Uterus (tissue), 4 donors: ENCODE results near the gene KRTAP10-9. TPM values are rescaled to one million over a fixed set of nuclear protein-coding genes. Genes with fewer than 3 reads are reported as not detected.
"Not testable (repeated sequence)": the region's sequence is repeated elsewhere in the genome, so short reads cannot be mapped to it uniquely, and the experiment has no call there.

Experiments used
- DNase-seq, 2 donors: peaks; one replicate each; pipeline ENCODE4 v3.0.0-alpha.2; 2019 to 2020
- H3K27ac ChIP-seq, 2 donors: fragments of 200-600 bp; sonication (generic); 1 replicate in 1 of 2; 2 replicates in 1 of 2; pipeline ENCODE4 v1.5.1; 2016 to 2018
- H3K27me3 ChIP-seq, 2 donors: fragments of 200-600 bp; sonication (generic); one replicate each; pipeline ENCODE4 v1.5.1; 2018 to 2019; ENCODE audit warnings: control low read depth in 1 of 2
- H3K36me3 ChIP-seq, 2 donors: fragments of 200-600 bp; sonication (generic); one replicate each; pipeline ENCODE4 v1.5.1; 2019; ENCODE audit warnings: control low read depth in 1 of 2
- H3K4me1 ChIP-seq, 2 donors: fragments of 200-600 bp; sonication (generic); one replicate each; pipeline ENCODE4 v1.5.1; 2018 to 2019; ENCODE audit warnings: control low read depth in 1 of 2
- H3K4me3 ChIP-seq, 2 donors: fragments of 200-600 bp; sonication (generic); 1 replicate in 1 of 2; 2 replicates in 1 of 2; pipeline ENCODE4 v1.5.1; 2018 to 2019; ENCODE audit warnings: mild to moderate bottlenecking in 1 of 2
- H3K9me3 ChIP-seq, 2 donors: fragments of 200-600 bp; sonication (generic); one replicate each; pipeline ENCODE4 v1.5.1; 2019; ENCODE audit warnings: control low read depth in 1 of 2
- CTCF ChIP-seq, 4 experiments: fragments of 200-600 bp in 2 of 4; fragments of 450-650 bp in 2 of 4; sonication (generic) in 2 of 4; IDR thresholded peaks; one replicate each; pipeline ENCODE4 v1.5.1; 2016 to 2019; ENCODE audit warnings: antibody characterized with exemption in 4 of 4, mild to moderate bottlenecking in 2 of 4, moderate library complexity in 1 of 4
- POLR2A ChIP-seq, 2 donors: fragments of 450-650 bp; IDR thresholded peaks; one replicate each; pipeline ENCODE4 v1.6.1; 2016; ENCODE audit warnings: antibody characterized with exemption in 2 of 2, mild to moderate bottlenecking in 1 of 2, moderate library complexity in 1 of 2
- intact Hi-C: fragments of 100-400 bp; cut with DNase I; formaldehyde crosslinking; loops from one replicate; pipeline ENCODE4 v1.15.1; 2023; ENCODE audit warnings: low total_unique reads
- total RNA-seq, 4 donors: library from RNA; depleted of rRNA in 3 of 4; stranded (reverse); fragments of >200 nt in 3 of 4; gene quantifications; one replicate each; pipeline versions ENCODE4 v1.1.0 to v1.2.4, GENCODE V29; 2014 to 2023
- donor health status: DM: yes; HTN: yes; CAD: no.

The KRTAP10-9 gene
- not detected for total RNA-seq

GRCh38 chr21:44626673-44627143, at the start of gene KRTAP10-9:
Gene KRTAP10-9, plus strand, starts transcription at chr21:44627093. Its CDS starts 79 bp downstream, at chr21:44627172.
- DNase-seq, result no peak
- intact Hi-C loops, result no loop called here
- Histone ChIP-seq H3K27me3 (no peaks in the 10 kb centered on the region), H3K27ac (no peak within 1 kb of the TSS), H3K4me1 (no peaks in the 10 kb centered on the region), H3K36me3 (no peaks in the 10 kb centered on the region), H3K4me3 (no peak within 1 kb of the TSS), H3K9me3 (peaks cover 0 to 1% of the 10 kb centered on the region in 2 donors)
- TF ChIP-seq POLR2A (IDR thresholded peaks at IDR 0.05), result no peak
- TF ChIP-seq CTCF (IDR thresholded peaks at IDR 0.05), result no peak

- no peak for DNase-seq
- no peak for TF ChIP-seq POLR2A (IDR thresholded peaks at IDR 0.05)
- TF ChIP-seq CTCF (IDR thresholded peaks at IDR 0.05), result no peak
- Histone ChIP-seq H3K27me3 (no peaks in the 10 kb centered on the region), H3K36me3 (no peaks in the 10 kb centered on the region), H3K4me3 (no peak overlapping the region), H3K27ac (no peak overlapping the region), H3K9me3 (no peaks in the 10 kb centered on the region), H3K4me1 (no peaks in the 10 kb centered on the region)
- intact Hi-C loops, result no loop called here
Observed at GRCh38 chr21:44578371-44579055, 48.4 kb upstream of the KRTAP10-9 start.

- H3K36me3 ChIP-seq, result no peaks in the 10 kb centered on the region
- no peak overlapping the region for H3K4me3 ChIP-seq
- intact Hi-C loops, result no loop called here
- no peak overlapping the region for H3K27ac ChIP-seq
- H3K9me3 ChIP-seq, result no peaks in the 10 kb centered on the region
- TF ChIP-seq CTCF (IDR thresholded peaks at IDR 0.05) (no peak), POLR2A (IDR thresholded peaks at IDR 0.05) (no peak)
- H3K27me3 ChIP-seq, result peaks cover 0 to 3% of the 10 kb centered on the region in 2 donors
- DNase-seq, result no peak
- H3K4me1 ChIP-seq, result no peaks in the 10 kb centered on the region
Observed at GRCh38 chr21:44579056-44579832, 47.6 kb upstream of the KRTAP10-9 start.

- Histone ChIP-seq H3K9me3 (no peaks in the 10 kb centered on the region), H3K4me3 (no peak overlapping the region), H3K36me3 (no peaks in the 10 kb centered on the region), H3K27me3 (peaks cover 0 to 4% of the 10 kb centered on the region in 2 donors), H3K4me1 (no peaks in the 10 kb centered on the region), H3K27ac (no peak overlapping the region)
- intact Hi-C loops, result no loop called here
- no peak for TF ChIP-seq POLR2A (IDR thresholded peaks at IDR 0.05)
- TF ChIP-seq CTCF (IDR thresholded peaks at IDR 0.05), result no peak
- DNase-seq, result no peak
Observed at GRCh38 chr21:44579833-44580144, 47.1 kb upstream of the KRTAP10-9 start.

GRCh38 chr21:44580231-44580821, 46.6 kb upstream of the KRTAP10-9 start, which contains the start of gene KRTAP10-5:
Gene KRTAP10-5, minus strand, starts transcription at chr21:44580604. Its CDS starts 26 bp downstream, at chr21:44580578.
- H3K27me3 ChIP-seq, H3K27ac ChIP-seq, intact Hi-C loops, H3K9me3 ChIP-seq, DNase-seq, H3K4me1 ChIP-seq, H3K4me3 ChIP-seq, H3K36me3 ChIP-seq: not testable (repeated sequence)
